ENCODE results near the gene GATAD2B. TPM values are rescaled to one million over a fixed set of nuclear protein-coding genes. Genes with fewer than 3 reads are reported as not detected.

GATAD2B gene
- total RNA-seq, 1 donor from 2014 or later, result 12.2 TPM

DNA sequence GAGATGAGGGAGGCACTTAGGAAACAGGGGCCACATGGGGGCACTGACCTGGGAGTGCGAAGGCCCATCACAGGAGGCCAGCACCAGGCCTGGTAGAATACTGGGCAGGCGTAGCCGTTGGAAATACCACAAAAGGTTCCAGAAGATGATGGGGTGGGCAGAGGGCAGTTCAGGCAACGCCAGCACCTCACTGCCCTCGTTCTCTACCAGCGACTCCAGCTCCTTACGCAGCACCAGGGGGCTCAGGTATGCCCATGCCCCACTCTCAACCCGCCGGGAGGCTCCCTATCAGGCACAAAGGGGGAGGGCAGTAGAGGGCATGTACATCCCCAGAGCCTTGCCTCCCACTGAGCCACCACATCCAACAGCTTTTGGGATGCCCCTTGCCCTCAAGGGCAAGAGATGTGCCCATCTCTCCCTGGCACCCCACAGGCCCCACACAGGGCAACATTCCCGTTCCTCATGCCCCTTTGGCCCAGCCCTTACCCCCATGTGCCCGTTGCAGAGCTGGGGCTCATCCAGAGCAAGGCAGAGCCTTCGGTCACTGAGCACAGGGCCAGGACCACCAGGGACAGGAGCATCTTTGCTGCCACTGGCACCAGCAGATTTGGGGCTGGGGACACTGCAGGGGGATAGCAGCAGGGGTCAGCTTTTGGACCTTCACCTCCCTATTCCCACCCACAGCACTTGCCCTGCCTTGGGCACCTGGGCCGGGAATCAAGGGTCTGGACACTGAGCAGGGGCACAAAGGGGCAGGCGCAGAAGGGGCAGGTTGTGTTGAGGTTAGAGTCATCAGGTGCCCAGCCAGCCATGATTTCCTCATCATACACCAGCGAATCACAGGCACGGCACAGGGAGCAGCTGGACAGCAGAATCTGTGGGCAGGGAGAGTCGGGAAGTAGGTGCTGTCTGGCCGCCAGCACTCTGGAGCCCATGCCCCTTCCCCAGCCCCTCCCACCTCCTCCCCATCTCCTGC lies 9.7 kb upstream of the GATAD2B start:
- no peak overlapping the region for H3K4me3 ChIP-seq (ENCODE audit: low read depth, low read length)
- no peak for DNase-seq (ENCODE audit: low read depth)
- TF ChIP-seq, protein P1, sequence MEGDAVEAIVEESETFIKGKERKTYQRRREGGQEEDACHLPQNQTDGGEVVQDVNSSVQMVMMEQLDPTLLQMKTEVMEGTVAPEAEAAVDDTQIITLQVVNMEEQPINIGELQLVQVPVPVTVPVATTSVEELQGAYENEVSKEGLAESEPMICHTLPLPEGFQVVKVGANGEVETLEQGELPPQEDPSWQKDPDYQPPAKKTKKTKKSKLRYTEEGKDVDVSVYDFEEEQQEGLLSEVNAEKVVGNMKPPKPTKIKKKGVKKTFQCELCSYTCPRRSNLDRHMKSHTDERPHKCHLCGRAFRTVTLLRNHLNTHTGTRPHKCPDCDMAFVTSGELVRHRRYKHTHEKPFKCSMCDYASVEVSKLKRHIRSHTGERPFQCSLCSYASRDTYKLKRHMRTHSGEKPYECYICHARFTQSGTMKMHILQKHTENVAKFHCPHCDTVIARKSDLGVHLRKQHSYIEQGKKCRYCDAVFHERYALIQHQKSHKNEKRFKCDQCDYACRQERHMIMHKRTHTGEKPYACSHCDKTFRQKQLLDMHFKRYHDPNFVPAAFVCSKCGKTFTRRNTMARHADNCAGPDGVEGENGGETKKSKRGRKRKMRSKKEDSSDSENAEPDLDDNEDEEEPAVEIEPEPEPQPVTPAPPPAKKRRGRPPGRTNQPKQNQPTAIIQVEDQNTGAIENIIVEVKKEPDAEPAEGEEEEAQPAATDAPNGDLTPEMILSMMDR (IDR thresholded peaks at IDR 0.05; ENCODE audit: insufficient read depth, low read length, poor library complexity, severe bottlenecking), result no peak

DNA sequence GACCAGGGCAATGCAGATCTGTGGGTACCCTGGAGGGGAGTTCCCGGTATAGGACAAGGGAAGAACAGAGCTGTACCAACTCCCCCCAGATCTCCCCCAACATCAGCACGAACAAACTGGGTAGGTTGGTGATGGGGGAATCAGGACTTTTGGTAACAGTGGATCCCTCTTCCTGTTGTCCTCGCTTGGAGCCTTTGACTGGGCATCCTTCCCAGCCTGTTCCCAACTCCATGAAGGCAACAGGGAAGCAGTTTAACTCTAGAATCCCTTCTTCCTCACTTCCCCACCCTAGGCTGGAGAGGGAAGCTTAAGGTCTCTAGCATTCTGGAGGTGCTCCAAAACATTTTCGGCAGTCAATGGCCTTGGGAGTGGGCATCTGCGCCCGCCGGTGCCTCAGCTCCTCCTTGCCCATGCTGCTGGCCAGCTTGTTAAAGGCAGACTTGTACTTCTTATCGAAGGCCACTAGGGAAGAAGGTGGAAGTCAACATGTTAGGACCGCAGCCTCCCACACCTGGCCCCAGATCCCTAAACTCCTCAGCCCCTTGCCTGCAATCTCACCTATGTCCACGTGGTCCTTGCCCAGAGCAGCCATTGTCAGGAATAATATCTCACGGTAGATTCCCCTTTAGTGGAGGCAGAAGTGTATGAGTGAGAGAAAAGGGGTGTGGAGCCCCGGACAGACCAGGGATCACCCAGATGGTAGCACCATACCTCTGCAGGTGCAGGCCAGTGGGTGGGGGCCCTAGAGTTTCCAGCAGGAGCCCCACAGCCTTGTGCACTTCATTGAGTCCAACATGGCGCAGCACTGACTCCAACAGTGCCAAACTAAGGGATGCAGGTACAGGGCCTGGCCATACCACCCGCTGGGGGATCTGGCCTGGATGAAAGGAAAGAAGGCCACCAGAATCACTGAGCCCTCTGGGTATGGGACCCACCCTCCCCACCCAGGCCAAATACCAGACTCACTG lies 7.5 kb upstream of the GATAD2B start:
- H3K27me3 ChIP-seq (ENCODE audit: control insufficient read depth, insufficient read depth, low read length), result no peaks in the 10 kb centered on the region
- no peak overlapping the region for H3K4me3 ChIP-seq (ENCODE audit: low read depth, low read length)
- TF ChIP-seq, protein P1 (IDR thresholded peaks at IDR 0.05; ENCODE audit: insufficient read depth, low read length, poor library complexity, severe bottlenecking), result no peak
- H3K36me3 ChIP-seq (ENCODE audit: control insufficient read depth, insufficient read depth, low read length), result no peaks in the 10 kb centered on the region
- DNase-seq (ENCODE audit: low read depth), result no peak

More for the DNA sequence above, 9.7 kb upstream of the GATAD2B start:
- H3K27me3 ChIP-seq (ENCODE audit: control insufficient read depth, insufficient read depth, low read length), result no peaks in the 10 kb centered on the region
- H3K36me3 ChIP-seq (ENCODE audit: control insufficient read depth, insufficient read depth, low read length), result peaks cover 4% of the 10 kb centered on the region

DNA sequence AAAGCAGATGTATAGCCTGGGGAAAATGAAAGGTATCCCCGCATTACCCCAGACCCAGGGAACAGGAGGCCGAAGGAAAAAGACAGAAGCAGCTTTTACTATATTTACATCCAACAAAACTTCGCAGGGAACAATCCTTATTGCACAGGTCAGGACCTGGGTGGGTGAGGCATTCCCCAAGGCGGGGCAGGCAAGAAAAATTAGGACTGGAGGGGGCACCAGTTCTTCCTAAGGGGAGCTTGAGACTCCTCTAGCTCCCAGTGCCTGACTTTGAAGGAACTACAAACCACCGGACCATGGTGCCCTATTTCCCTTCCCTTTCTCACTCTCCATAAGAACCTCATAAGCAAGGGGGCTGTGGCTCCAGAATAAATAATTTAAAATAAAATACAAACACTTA lies 6.7 kb upstream of the GATAD2B start:
- H3K4me3 ChIP-seq (ENCODE audit: low read depth, low read length), result no peak overlapping the region
- no peaks in the 10 kb centered on the region for H3K27me3 ChIP-seq (ENCODE audit: control insufficient read depth, insufficient read depth, low read length)
- TF ChIP-seq, protein P1 (IDR thresholded peaks at IDR 0.05; ENCODE audit: insufficient read depth, low read length, poor library complexity, severe bottlenecking), result no peak
- H3K36me3 ChIP-seq (ENCODE audit: control insufficient read depth, insufficient read depth, low read length), result no peaks in the 10 kb centered on the region
- no peak for DNase-seq (ENCODE audit: low read depth)

DNA sequence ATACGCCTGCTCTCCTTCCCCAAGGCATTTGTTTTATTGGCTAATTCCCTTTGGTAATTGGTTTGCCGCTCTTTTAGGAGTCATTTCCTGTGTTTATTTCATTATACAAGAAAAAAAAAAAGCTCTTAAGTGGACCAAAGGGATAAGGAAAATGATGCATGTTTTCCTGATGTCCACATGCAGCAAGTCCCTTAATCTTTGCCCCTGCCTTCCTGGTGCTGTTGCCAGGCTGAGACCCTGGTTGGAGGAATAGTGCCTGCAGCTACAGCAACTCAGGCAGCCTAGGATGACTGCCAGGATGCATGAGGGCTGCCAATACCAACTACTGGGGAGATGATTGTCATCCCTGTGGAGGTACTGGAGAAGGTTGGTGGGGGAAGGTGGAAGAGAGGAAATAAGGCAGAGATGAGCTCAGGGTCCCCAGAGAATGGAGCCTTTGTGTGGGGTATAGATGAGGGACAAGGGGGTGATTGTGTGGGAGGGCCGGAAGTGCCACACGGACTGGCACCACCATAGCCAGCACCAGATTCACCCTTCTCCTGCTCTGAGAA lies 6.1 kb upstream of the GATAD2B start:
- Histone ChIP-seq H3K27me3 (ENCODE audit: control insufficient read depth, insufficient read depth, low read length) (no peaks in the 10 kb centered on the region), H3K36me3 (ENCODE audit: control insufficient read depth, insufficient read depth, low read length) (no peaks in the 10 kb centered on the region), H3K4me3 (ENCODE audit: low read depth, low read length) (no peak overlapping the region)
- DNase-seq (ENCODE audit: low read depth), result no peak
- TF ChIP-seq, protein P1 (IDR thresholded peaks at IDR 0.05; ENCODE audit: insufficient read depth, low read length, poor library complexity, severe bottlenecking), result no peak

DNA sequence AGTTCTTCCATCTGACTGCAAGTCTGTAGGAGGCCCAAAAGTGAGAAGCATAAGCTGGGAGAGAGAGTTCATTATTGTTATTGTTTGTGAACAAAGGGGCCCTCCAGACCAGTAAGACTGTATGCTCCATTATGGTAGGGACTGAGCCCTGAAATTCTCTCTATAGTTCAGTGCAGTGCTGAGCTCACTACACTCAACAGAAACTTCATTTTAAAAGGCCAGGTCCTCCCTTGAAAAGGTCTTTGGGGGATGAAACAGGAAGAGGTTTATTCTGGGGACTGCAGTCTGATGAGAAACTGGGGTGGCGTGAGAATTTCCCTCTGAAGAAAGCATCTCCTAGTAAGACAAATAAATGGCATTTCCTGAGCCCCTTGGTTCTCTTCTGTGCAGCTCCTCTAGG lies 5.5 kb upstream of the GATAD2B start:
- Histone ChIP-seq H3K27me3 (ENCODE audit: control insufficient read depth, insufficient read depth, low read length) (no peaks in the 10 kb centered on the region), H3K4me3 (ENCODE audit: low read depth, low read length) (no peak overlapping the region), H3K36me3 (ENCODE audit: control insufficient read depth, insufficient read depth, low read length) (no peaks in the 10 kb centered on the region)
- TF ChIP-seq, protein P1 (IDR thresholded peaks at IDR 0.05; ENCODE audit: insufficient read depth, low read length, poor library complexity, severe bottlenecking), result no peak
- no peak for DNase-seq (ENCODE audit: low read depth)

All from kidney epithelial cell (primary cell).